Subcutaneous adipose tissue (tissue), 4 donors: ENCODE data around the gene ACSL5. TPM values are rescaled to one million over a fixed set of nuclear protein-coding genes. Genes with fewer than 3 reads are reported as not detected.

Experiments used
- CTCF ChIP-seq: fragments of 450-650 bp; IDR thresholded peaks from one replicate; pipeline ENCODE4 v1.5.1; 2016; ENCODE audit warnings: low read depth, mild to moderate bottlenecking, control low read depth, antibody characterized with exemption, moderate library complexity
- total RNA-seq, 4 donors: library from RNA; depleted of rRNA; stranded (reverse); fragments of >200 nt; gene quantifications; one replicate each; pipeline ENCODE4 v1.1.0, GENCODE V29; 2016

ACSL5 gene
- total RNA-seq, 4 donors from 2014 or later = 24.9 to 50.5 (median 34.3) TPM

- TF ChIP-seq CTCF = no peak
These were observed 8.8 kb downstream of the ACSL5 start for GRCh38 chr10:112382515-112383235.

DNA sequence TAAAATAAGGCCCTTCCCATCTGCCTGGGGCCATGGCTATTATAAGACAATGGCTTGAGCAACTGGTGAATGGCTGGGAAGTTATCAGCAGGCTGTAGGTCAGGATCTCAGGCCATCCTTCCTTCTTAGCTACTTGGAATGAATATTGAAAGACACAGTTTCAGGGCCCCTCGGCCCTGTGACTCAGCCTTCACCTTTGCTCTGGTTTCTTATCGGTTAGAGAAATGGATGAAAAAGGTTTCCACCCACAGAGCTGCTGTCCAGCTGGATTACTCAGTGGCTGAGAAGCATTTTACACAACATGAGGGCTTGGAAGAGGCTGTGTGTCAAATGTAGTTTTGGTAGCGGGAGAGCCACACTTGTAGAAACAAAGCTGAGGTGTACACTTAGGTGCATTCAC lies 9.4 kb downstream of the ACSL5 start:
- no peak for TF ChIP-seq CTCF

- TF ChIP-seq CTCF = no peak
These were observed 10.2 kb downstream of the ACSL5 start for GRCh38 chr10:112384141-112384540.

GRCh38 chr10:112385201-112385600 lies 11.3 kb downstream of the ACSL5 start:
- no peak for TF ChIP-seq CTCF

DNA sequence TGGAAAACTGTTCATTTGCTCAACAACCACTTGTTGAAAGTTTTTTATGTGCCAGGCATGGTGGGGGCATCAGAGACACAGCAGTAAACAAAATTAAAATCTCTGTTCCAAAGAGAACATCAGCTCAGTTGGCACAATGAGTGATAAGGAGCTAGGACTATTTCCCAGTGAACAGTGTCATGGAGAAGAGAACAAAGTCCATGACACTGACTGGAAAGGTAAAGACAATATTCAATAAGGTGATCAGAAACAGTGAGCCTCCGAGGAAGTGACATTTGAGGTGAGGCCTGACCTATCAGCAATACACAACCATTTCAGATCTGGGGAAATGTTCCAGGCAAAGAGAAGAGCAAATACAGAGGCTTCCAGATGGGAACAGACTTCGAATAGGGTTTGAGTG lies 14.6 kb downstream of the ACSL5 start:
- TF ChIP-seq CTCF = no peak

DNA sequence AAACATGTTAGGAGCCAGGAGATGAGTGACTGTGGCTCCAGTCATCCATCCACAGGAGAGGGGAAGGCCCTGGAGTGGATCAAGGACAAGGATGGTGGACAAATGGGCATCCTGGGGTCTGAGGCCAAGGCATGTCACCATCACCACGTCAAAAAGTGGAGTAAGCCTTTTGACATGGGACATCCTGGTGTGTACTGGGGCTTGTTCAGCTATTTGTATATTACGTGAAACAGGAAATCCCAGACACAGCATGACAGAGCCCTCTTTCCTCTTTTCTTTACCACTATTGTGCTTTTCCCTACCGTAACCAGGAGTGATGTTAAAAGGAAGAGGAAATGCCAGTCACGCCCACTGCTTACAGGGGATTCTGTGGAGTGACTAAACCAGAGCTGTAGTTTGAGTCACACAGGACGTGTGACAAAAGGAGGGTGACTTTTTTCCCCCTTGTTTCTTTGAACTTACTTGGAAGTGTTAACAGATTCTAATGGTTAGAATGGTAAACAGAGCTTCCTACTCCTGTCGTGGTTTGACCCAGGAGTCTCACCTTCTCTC lies 15.4 kb downstream of the ACSL5 start:
- no peak for TF ChIP-seq CTCF

DNA sequence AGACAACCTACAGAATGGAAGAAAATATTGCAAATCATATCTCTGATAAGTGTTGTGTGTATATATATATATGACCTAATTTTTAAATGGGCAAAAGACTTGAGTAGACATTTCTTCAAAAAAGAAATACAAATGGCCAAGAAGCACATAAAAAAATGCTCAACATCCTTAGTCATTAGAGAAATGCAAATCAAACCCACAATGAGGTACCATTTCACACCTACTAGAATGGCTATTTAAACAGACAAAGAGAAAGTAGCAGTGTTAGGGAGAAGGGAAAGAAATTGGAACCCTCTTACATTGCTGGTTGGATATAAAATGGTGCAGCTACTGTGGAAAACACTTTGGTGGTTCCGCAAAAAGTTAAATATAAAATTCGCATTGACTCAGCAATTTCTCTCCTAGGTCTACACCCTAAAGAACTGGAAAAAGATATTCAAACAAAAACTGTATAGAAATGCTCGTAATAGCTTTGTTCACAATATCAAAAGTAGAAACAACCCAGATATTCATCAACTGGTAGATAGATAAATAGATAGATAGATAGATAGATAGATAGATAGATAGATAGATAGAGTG lies 16.3 kb downstream of the ACSL5 start:
- TF ChIP-seq CTCF = no peak
